ENCODE results near the gene MTCH2.

The MTCH2 gene

DNA sequence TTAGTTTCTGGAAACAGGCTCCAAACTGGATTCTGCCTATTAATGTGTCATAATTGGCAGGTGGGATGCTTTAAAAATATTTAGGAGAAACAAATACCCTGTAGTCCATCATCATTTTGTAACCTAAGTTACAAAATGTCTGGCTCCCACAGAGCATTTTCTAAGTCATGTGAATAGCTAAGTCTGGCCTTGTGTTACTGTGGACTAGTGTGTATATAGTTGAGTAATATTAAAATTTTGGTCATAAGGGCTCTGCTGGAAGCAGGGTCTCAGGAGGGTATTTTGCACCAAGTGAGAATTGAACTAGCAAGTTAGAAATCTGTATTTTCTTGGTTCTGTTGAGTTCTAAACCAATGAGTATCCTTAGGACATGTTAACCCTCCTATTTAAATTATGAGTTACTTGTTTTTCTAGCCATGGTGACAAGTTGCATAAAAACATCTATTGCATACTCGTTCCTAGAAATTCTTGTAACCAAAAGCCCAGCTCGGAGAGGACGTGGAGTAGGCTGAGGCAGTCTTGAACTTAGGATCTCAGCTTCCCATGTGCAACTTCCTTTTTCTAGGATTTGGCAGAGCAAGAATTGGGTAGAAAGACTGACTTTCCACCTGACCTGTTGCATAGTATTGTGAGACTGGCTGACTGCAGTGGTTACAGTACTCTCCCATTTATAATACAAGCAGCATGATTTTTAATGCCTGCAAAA is 71.6 kb downstream of the MTCH2 start:
- intact Hi-C loops (cut with DNase I): loop anchor here (10.0 kb wide), 1 partner anchor 146 kb away; the partner anchor contains the start of gene PSMC3
- DNase-seq: peak in 1 of 10 donors; percentile 3

GRCh38 chr11:47569646-47570045 is 72.7 kb downstream of the MTCH2 start:
- DNase-seq: peak in 2 of 10 donors; percentile 31 to 53
- intact Hi-C loops (cut with DNase I): loop anchor here (10.0 kb wide), 1 partner anchor 145 kb away; the partner anchor contains the start of gene PSMC3
